ENCODE results near the gene METTL2B. TPM values are rescaled to one million over a fixed set of nuclear protein-coding genes. Genes with fewer than 3 reads are reported as not detected.

Gene METTL2B
- total RNA-seq, 1 experiment from 2014 or later: 40.4 TPM

- ATAC-seq: peak; percentile 63
- Mint-ChIP-seq H3K4me3 (peak within 1 kb of the TSS; percentile 95), H3K9me3 (no peaks in the 10 kb centered on the region), H3K27me3 (ENCODE audit: low read depth) (peaks cover 12% of the 10 kb centered on the region), H3K36me3 (peaks cover 20% of the 10 kb centered on the region), H3K4me1 (peaks cover 69% of the 10 kb centered on the region), H3K27ac (peak within 1 kb of the TSS; percentile 92)
- DNase-seq (ENCODE audit: low spot score): peak; percentile 82
- POLR2A ChIA-PET: interaction anchor here (1.5 kb wide), 1 partner anchor 28 kb away, joined by 3 read pairs; no protein-coding TSS in a partner anchor
- CTCF ChIA-PET: interaction anchor here (0.6 to 3.6 kb wide), 7 partner anchors 18 to 454 kb away, joined by 3 to 32 read pairs (median 4); partner anchors contain the start of gene KCP
- TF ChIP-seq PREB (CRISPR knock-in tag; IDR thresholded peaks at IDR 0.05; ENCODE audit: borderline replicate concordance) (no peak), ZNF423 (CRISPR knock-in tag; IDR thresholded peaks at IDR 0.05) (no peak), ATF6 (CRISPR knock-in tag; IDR thresholded peaks at IDR 0.05) (no peak), GABPB1 (CRISPR knock-in tag; IDR thresholded peaks at IDR 0.05) (peak; percentile 31; the same call in 1 of the 2 replicates), TCF7 (CRISPR knock-in tag; IDR thresholded peaks at IDR 0.05; ENCODE audit: low read depth) (no peak), FOXP1 (CRISPR knock-in tag; IDR thresholded peaks at IDR 0.05; ENCODE audit: borderline replicate concordance) (peak; percentile 86), TEAD1 (CRISPR knock-in tag; IDR thresholded peaks at IDR 0.05) (peak; percentile 79), CTCF (IDR thresholded peaks at IDR 0.05) (no peak), ERG (CRISPR knock-in tag; IDR thresholded peaks at IDR 0.05) (no peak), STAT6 (CRISPR knock-in tag; conservative IDR thresholded peaks at IDR 0.05; ENCODE audit: low read depth) (no peak), GTF2I (CRISPR knock-in tag; conservative IDR thresholded peaks at IDR 0.05) (no peak), GRHL2 (CRISPR knock-in tag; IDR thresholded peaks at IDR 0.05; ENCODE audit: insufficient replicate concordance, severe bottlenecking) (no peak), NR3C1 (CRISPR knock-in tag; conservative IDR thresholded peaks at IDR 0.05; ENCODE audit: low read depth) (no peak), IRF1 (CRISPR knock-in tag; IDR thresholded peaks at IDR 0.05) (no peak), ZNF219 (CRISPR knock-in tag; IDR thresholded peaks at IDR 0.05; ENCODE audit: borderline replicate concordance) (peak; percentile 64; the same call in 1 of the 2 replicates), ZNF138 (CRISPR knock-in tag; conservative IDR thresholded peaks at IDR 0.05) (no peak), CREB1 (CRISPR knock-in tag; IDR thresholded peaks at IDR 0.05) (no peak), ZNF121 (CRISPR knock-in tag; IDR thresholded peaks at IDR 0.05) (no peak), HMGA2 (CRISPR knock-in tag; IDR thresholded peaks at IDR 0.05) (no peak; the same call in 1 of the 2 replicates), PRRX2 (CRISPR knock-in tag; IDR thresholded peaks at IDR 0.05) (no peak)
- TF ChIP-seq, protein P1, sequence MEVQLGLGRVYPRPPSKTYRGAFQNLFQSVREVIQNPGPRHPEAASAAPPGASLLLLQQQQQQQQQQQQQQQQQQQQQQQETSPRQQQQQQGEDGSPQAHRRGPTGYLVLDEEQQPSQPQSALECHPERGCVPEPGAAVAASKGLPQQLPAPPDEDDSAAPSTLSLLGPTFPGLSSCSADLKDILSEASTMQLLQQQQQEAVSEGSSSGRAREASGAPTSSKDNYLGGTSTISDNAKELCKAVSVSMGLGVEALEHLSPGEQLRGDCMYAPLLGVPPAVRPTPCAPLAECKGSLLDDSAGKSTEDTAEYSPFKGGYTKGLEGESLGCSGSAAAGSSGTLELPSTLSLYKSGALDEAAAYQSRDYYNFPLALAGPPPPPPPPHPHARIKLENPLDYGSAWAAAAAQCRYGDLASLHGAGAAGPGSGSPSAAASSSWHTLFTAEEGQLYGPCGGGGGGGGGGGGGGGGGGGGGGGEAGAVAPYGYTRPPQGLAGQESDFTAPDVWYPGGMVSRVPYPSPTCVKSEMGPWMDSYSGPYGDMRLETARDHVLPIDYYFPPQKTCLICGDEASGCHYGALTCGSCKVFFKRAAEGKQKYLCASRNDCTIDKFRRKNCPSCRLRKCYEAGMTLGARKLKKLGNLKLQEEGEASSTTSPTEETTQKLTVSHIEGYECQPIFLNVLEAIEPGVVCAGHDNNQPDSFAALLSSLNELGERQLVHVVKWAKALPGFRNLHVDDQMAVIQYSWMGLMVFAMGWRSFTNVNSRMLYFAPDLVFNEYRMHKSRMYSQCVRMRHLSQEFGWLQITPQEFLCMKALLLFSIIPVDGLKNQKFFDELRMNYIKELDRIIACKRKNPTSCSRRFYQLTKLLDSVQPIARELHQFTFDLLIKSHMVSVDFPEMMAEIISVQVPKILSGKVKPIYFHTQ (CRISPR knock-in tag; IDR thresholded peaks at IDR 0.05): no peak
- TF ChIP-seq, protein P2, sequence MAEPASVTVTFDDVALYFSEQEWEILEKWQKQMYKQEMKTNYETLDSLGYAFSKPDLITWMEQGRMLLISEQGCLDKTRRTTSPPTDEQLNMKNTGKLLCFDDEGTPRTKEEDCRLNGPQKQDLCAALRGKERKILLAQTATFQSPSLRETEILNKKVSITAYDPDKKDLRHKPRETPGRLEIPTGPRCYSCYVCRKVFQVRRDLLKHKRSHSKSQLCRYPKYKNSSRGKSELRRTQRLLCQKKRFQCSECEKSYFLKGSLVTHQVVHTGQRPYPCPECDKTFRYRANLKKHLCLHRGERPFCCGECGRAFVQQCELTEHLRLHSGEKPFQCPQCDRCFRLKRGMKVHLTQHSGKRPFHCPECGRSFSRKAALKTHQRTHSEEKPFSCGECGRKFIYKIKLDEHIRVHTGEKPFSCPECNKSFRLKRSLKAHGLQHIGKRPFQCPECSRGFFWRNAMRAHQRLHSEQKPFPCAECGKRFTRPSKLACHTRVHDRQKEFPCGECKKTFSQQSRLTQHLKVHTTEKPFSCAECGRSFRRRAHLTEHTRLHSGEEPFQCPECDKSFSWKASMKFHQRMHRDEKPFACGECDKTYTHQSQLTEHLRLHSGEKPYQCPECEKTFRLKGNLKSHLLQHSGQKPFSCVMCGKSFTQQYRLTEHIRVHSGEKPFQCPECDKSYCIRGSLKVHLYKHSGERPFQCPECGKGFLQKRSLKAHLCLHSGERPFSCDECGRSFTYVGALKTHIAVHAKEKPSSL (CRISPR knock-in tag; conservative IDR thresholded peaks at IDR 0.05): no peak
These were observed 20.8 kb upstream of the METTL2B start, which contains the start of gene HILPDA for GRCh38 chr7:128455543-128456254. Gene HILPDA (plus strand): TSS chr7:128455878. CDS start chr7:128457269, 1,391 bp downstream.
